WTC11 (cell line): ENCODE measurements around the gene PRMT5. TPM values are rescaled to one million over a fixed set of nuclear protein-coding genes. Genes with fewer than 3 reads are reported as not detected.

Experiments
- ATAC-seq: fragments of 200-7000 bp; cut with Tn5 transposase; 2 replicates; pipeline ENCODE4 v1.10.0; 2021; ENCODE audit warnings: mild to moderate bottlenecking, moderate library complexity
- CTCF ChIA-PET: fragments of 300-600 bp; sonication (Branson Sonifier 250); formaldehyde crosslinking; loops from one replicate; lab custom pipeline; 2021; ENCODE audit warnings: antibody characterized with exemption; lab: Charles Lee
- POLR2A ChIA-PET: fragments of 350-600 bp; sonication (Branson Sonifier 250); formaldehyde crosslinking; loops from one replicate; lab custom pipeline; 2021; ENCODE audit warnings: antibody characterized with exemption; lab: Charles Lee
- DNase-seq: peaks from one replicate; pipeline ENCODE4 v3.0.0; 2021; ENCODE audit warnings: low spot score
- H3K27ac Mint-ChIP-seq: 2 replicates; pipeline ENCODE4 v1.8.0; 2021; ENCODE audit warnings: mixed read lengths
- H3K27me3 Mint-ChIP-seq: 2 replicates; pipeline ENCODE4 v1.8.0; 2021; ENCODE audit warnings: low read depth, mild to moderate bottlenecking, moderate library complexity, mixed read lengths
- H3K36me3 Mint-ChIP-seq: 2 replicates; pipeline ENCODE4 v1.8.0; 2021; ENCODE audit warnings: mixed read lengths
- H3K4me1 Mint-ChIP-seq: 2 replicates; pipeline ENCODE4 v1.8.0; 2022; ENCODE audit warnings: mixed read lengths
- H3K4me3 Mint-ChIP-seq: 2 replicates; pipeline ENCODE4 v1.8.0; 2021; ENCODE audit warnings: mild to moderate bottlenecking, moderate library complexity, mixed read lengths
- H3K9me3 Mint-ChIP-seq: 2 replicates; pipeline ENCODE4 v1.8.0; 2021; ENCODE audit warnings: mixed read lengths
- CREM ChIP-seq: sonication (generic); formaldehyde crosslinking; IDR thresholded peaks from 2 replicates; pipeline ENCODE4 v1.8.1; 2022; ENCODE audit warnings: mild to moderate bottlenecking, missing genetic modification reagents, moderate library complexity
- ELF4 ChIP-seq: sonication (generic); formaldehyde crosslinking; IDR thresholded peaks from 2 replicates; pipeline ENCODE4 v1.8.1; 2022; ENCODE audit warnings: low read depth, mild to moderate bottlenecking, moderate library complexity, missing genetic modification reagents
- EMX1 ChIP-seq: fragments of 250-450 bp; sonication (Bioruptor Pico); IDR thresholded peaks from 2 replicates; pipeline ENCODE4 v1.8.0; 2021; ENCODE audit warnings: mild to moderate bottlenecking
- ETV6 ChIP-seq: sonication (generic); formaldehyde crosslinking; IDR thresholded peaks from 2 replicates; pipeline ENCODE4 v1.8.1; 2022; ENCODE audit warnings: mild to moderate bottlenecking, missing genetic modification reagents
- GABPB1 ChIP-seq: sonication (generic); formaldehyde crosslinking; IDR thresholded peaks from 2 replicates; pipeline ENCODE4 v1.8.1; 2023; ENCODE audit warnings: mild to moderate bottlenecking, missing genetic modification reagents
- GTF2I ChIP-seq: fragments of 250-450 bp; sonication (Bioruptor Pico); conservative IDR thresholded peaks from 2 replicates; pipeline ENCODE4 v1.4.0; 2021; ENCODE audit warnings: mild to moderate bottlenecking
- JUN ChIP-seq: sonication (generic); formaldehyde crosslinking; IDR thresholded peaks from 2 replicates; pipeline ENCODE4 v1.8.0; 2023; ENCODE audit warnings: mild to moderate bottlenecking, missing genetic modification reagents
- NFATC4 ChIP-seq: fragments of 250-450 bp; sonication (Bioruptor Pico); IDR thresholded peaks from 2 replicates; pipeline ENCODE4 v1.9.0; 2021; ENCODE audit warnings: mild to moderate bottlenecking
- OVOL2 ChIP-seq: fragments of 250-450 bp; sonication (Bioruptor Pico); IDR thresholded peaks from 2 replicates; pipeline ENCODE4 v1.9.0; 2021; ENCODE audit warnings: mild to moderate bottlenecking, borderline replicate concordance
- SMAD4 ChIP-seq: sonication (generic); formaldehyde crosslinking; IDR thresholded peaks from 2 replicates; pipeline ENCODE4 v1.8.0; 2022; ENCODE audit warnings: mild to moderate bottlenecking, missing genetic modification reagents
- SP1 ChIP-seq: sonication (generic); formaldehyde crosslinking; conservative IDR thresholded peaks from 2 replicates; pipeline ENCODE4 v1.8.1; 2022; ENCODE audit warnings: missing genetic modification reagents
- TEAD4 ChIP-seq: sonication (generic); formaldehyde crosslinking; IDR thresholded peaks from 2 replicates; pipeline ENCODE4 v1.8.0; 2022; ENCODE audit warnings: mild to moderate bottlenecking, missing genetic modification reagents
- TP53 ChIP-seq: sonication (generic); formaldehyde crosslinking; IDR thresholded peaks from 2 replicates; pipeline ENCODE4 v1.8.1; 2023; ENCODE audit warnings: mild to moderate bottlenecking, missing genetic modification reagents
- ZNF317 ChIP-seq: sonication (generic); formaldehyde crosslinking; IDR thresholded peaks from 2 replicates; pipeline ENCODE4 v1.8.1; 2023; ENCODE audit warnings: low read depth, mild to moderate bottlenecking, moderate library complexity, missing genetic modification reagents, borderline replicate concordance
- total RNA-seq: library from RNA; stranded (reverse); gene quantifications from 3 replicates; pipeline ENCODE4 v1.2.3, GENCODE V29; 2021
- TF ChIP-seq, protein P1 (sequence below): sonication (generic); formaldehyde crosslinking; IDR thresholded peaks from 2 replicates; pipeline ENCODE4 v1.8.1; 2023; ENCODE audit warnings: mild to moderate bottlenecking, missing genetic modification reagents, moderate library complexity
- TF ChIP-seq, protein P2 (sequence below): sonication (generic); formaldehyde crosslinking; IDR thresholded peaks from 2 replicates; pipeline ENCODE4 v1.8.0; 2022; ENCODE audit warnings: missing genetic modification reagents
- TF ChIP-seq, protein P3 (sequence below): sonication (generic); formaldehyde crosslinking; IDR thresholded peaks from 2 replicates; pipeline ENCODE4 v1.8.1; 2023; ENCODE audit warnings: mild to moderate bottlenecking, missing genetic modification reagents
- TF ChIP-seq, protein P4 (sequence below): fragments of 250-450 bp; sonication (Bioruptor Pico); IDR thresholded peaks from 2 replicates; pipeline ENCODE4 v1.9.0; 2021; ENCODE audit warnings: mild to moderate bottlenecking, borderline replicate concordance

The PRMT5 gene
- total RNA-seq, 1 experiment from 2014 or later: 124 TPM

DNA sequence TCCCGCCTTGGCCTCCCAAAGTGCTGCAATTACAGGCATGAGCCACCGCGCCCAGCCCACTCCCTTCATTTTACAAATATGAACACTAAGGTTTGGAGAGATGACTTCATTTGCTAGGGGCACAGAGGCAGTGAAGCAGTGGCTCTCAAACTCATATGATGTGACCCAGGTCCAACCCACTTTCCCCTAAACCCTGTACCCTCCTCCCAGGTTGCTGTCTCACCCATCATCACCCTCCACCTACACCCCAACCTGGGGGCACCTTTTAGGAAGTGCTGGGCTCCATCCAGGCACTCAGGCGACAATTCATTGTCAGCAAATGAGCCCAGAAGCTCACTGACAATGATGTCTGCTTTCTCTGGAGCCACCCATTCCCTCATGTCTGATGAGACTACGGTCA lies 5.4 kb downstream of the PRMT5 start:
- H3K9me3 Mint-ChIP-seq: no peaks in the 10 kb centered on the region
- ChIA-PET CTCF (no interaction called here), POLR2A (no interaction called here)
- H3K4me1 Mint-ChIP-seq: peaks cover 16% of the 10 kb centered on the region
- H3K36me3 Mint-ChIP-seq: peaks cover 64% of the 10 kb centered on the region
- TF ChIP-seq EMX1 (CRISPR knock-in tag): no peak
- TF ChIP-seq, protein P1, sequence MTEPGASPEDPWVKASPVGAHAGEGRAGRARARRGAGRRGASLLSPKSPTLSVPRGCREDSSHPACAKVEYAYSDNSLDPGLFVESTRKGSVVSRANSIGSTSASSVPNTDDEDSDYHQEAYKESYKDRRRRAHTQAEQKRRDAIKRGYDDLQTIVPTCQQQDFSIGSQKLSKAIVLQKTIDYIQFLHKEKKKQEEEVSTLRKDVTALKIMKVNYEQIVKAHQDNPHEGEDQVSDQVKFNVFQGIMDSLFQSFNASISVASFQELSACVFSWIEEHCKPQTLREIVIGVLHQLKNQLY: no peak
- TF ChIP-seq CREM (CRISPR knock-in tag): no peak
- no peak for TF ChIP-seq GTF2I
- TF ChIP-seq, protein P2, sequence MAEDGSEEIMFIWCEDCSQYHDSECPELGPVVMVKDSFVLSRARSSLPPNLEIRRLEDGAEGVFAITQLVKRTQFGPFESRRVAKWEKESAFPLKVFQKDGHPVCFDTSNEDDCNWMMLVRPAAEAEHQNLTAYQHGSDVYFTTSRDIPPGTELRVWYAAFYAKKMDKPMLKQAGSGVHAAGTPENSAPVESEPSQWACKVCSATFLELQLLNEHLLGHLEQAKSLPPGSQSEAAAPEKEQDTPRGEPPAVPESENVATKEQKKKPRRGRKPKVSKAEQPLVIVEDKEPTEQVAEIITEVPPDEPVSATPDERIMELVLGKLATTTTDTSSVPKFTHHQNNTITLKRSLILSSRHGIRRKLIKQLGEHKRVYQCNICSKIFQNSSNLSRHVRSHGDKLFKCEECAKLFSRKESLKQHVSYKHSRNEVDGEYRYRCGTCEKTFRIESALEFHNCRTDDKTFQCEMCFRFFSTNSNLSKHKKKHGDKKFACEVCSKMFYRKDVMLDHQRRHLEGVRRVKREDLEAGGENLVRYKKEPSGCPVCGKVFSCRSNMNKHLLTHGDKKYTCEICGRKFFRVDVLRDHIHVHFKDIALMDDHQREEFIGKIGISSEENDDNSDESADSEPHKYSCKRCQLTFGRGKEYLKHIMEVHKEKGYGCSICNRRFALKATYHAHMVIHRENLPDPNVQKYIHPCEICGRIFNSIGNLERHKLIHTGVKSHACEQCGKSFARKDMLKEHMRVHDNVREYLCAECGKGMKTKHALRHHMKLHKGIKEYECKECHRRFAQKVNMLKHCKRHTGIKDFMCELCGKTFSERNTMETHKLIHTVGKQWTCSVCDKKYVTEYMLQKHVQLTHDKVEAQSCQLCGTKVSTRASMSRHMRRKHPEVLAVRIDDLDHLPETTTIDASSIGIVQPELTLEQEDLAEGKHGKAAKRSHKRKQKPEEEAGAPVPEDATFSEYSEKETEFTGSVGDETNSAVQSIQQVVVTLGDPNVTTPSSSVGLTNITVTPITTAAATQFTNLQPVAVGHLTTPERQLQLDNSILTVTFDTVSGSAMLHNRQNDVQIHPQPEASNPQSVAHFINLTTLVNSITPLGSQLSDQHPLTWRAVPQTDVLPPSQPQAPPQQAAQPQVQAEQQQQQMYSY (CRISPR knock-in tag): no peak
- TF ChIP-seq ELF4: no peak
- TF ChIP-seq JUN (CRISPR knock-in tag): no peak
- TF ChIP-seq SMAD4 (CRISPR knock-in tag): no peak
- TF ChIP-seq OVOL2 (CRISPR knock-in tag): no peak
- TF ChIP-seq TEAD4 (CRISPR knock-in tag): no peak
- no peak overlapping the region for H3K27ac Mint-ChIP-seq
- ATAC-seq (no peak), DNase-seq (no peak)
- no peak overlapping the region for H3K4me3 Mint-ChIP-seq
- peaks cover 2% of the 10 kb centered on the region; the same call in 1 of the 2 replicates for H3K27me3 Mint-ChIP-seq

DNA sequence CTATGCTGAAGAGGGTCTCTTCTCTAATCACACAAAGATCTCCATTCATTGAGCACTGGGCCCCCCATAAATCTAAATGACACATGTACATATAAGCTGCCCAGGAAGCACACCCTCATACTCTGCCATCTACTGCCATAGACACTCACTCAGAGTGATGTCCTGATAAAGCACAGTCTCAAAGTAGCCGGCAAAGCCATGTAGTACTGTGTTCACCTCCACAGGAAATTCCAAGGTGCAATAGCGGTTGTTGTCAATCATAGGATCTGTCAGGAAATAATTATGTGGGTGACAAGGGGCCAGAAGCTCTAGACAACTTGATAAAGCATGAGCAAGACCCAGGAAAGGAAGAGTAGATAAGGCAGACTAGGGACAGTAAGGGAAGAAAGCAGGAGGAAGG lies 6.9 kb downstream of the PRMT5 start:
- ATAC-seq (no peak), DNase-seq (no peak)
- TF ChIP-seq CREM (CRISPR knock-in tag): no peak
- TF ChIP-seq ZNF317: no peak
- no peak for TF ChIP-seq GABPB1
- TF ChIP-seq ETV6: no peak
- TF ChIP-seq, protein P1: no peak
- no peak for TF ChIP-seq NFATC4 (CRISPR knock-in tag)
- no peak for TF ChIP-seq SP1 (CRISPR knock-in tag)
- TF ChIP-seq TP53 (CRISPR knock-in tag): no peak
- TF ChIP-seq, protein P3, sequence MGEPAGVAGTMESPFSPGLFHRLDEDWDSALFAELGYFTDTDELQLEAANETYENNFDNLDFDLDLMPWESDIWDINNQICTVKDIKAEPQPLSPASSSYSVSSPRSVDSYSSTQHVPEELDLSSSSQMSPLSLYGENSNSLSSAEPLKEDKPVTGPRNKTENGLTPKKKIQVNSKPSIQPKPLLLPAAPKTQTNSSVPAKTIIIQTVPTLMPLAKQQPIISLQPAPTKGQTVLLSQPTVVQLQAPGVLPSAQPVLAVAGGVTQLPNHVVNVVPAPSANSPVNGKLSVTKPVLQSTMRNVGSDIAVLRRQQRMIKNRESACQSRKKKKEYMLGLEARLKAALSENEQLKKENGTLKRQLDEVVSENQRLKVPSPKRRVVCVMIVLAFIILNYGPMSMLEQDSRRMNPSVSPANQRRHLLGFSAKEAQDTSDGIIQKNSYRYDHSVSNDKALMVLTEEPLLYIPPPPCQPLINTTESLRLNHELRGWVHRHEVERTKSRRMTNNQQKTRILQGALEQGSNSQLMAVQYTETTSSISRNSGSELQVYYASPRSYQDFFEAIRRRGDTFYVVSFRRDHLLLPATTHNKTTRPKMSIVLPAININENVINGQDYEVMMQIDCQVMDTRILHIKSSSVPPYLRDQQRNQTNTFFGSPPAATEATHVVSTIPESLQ (CRISPR knock-in tag): no peak
- TF ChIP-seq, protein P4, sequence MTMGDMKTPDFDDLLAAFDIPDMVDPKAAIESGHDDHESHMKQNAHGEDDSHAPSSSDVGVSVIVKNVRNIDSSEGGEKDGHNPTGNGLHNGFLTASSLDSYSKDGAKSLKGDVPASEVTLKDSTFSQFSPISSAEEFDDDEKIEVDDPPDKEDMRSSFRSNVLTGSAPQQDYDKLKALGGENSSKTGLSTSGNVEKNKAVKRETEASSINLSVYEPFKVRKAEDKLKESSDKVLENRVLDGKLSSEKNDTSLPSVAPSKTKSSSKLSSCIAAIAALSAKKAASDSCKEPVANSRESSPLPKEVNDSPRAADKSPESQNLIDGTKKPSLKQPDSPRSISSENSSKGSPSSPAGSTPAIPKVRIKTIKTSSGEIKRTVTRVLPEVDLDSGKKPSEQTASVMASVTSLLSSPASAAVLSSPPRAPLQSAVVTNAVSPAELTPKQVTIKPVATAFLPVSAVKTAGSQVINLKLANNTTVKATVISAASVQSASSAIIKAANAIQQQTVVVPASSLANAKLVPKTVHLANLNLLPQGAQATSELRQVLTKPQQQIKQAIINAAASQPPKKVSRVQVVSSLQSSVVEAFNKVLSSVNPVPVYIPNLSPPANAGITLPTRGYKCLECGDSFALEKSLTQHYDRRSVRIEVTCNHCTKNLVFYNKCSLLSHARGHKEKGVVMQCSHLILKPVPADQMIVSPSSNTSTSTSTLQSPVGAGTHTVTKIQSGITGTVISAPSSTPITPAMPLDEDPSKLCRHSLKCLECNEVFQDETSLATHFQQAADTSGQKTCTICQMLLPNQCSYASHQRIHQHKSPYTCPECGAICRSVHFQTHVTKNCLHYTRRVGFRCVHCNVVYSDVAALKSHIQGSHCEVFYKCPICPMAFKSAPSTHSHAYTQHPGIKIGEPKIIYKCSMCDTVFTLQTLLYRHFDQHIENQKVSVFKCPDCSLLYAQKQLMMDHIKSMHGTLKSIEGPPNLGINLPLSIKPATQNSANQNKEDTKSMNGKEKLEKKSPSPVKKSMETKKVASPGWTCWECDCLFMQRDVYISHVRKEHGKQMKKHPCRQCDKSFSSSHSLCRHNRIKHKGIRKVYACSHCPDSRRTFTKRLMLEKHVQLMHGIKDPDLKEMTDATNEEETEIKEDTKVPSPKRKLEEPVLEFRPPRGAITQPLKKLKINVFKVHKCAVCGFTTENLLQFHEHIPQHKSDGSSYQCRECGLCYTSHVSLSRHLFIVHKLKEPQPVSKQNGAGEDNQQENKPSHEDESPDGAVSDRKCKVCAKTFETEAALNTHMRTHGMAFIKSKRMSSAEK (CRISPR knock-in tag): no peak
- Mint-ChIP-seq H3K4me3 (no peak overlapping the region), H3K27ac (no peak overlapping the region), H3K27me3 (peaks cover 2% of the 10 kb centered on the region; the same call in 1 of the 2 replicates), H3K4me1 (peaks cover 17% of the 10 kb centered on the region), H3K9me3 (no peaks in the 10 kb centered on the region), H3K36me3 (peaks cover 67% of the 10 kb centered on the region)
- ChIA-PET POLR2A (no interaction called here), CTCF (no interaction called here)
